Sigmoid colon (tissue), 7 donors: ENCODE data around the gene TMEM25. TPM values are rescaled to one million over a fixed set of nuclear protein-coding genes. Genes with fewer than 3 reads are reported as not detected.

Experiments used
- DNase-seq: peaks from one replicate; pipeline ENCODE4 v3.0.0-alpha.2; 2019
- H3K27ac ChIP-seq, 4 donors: fragments of 200-600 bp; sonication (generic); one replicate each; pipeline ENCODE4 v1.5.1; 2016 to 2019; ENCODE audit warnings: mild to moderate bottlenecking in 1 of 4
- H3K27me3 ChIP-seq, 3 donors: fragments of 200-600 bp; sonication (generic); one replicate each; pipeline ENCODE4 v1.5.1; 2019; ENCODE audit warnings: mild to moderate bottlenecking in 1 of 3
- H3K36me3 ChIP-seq, 4 donors: fragments of 200-600 bp; sonication (generic); one replicate each; pipeline ENCODE4 v1.5.1; 2016 to 2019
- H3K4me1 ChIP-seq, 4 donors: fragments of 200-600 bp; sonication (generic); one replicate each; pipeline ENCODE4 v1.5.1; 2017 to 2019
- H3K4me3 ChIP-seq, 4 donors: fragments of 200-600 bp; sonication (generic); one replicate each; pipeline ENCODE4 v1.5.1; 2017 to 2019; ENCODE audit warnings: mild to moderate bottlenecking in 2 of 4, moderate library complexity in 1 of 4
- H3K9me3 ChIP-seq, 4 donors: fragments of 200-600 bp in 3 of 4; sonication (generic) in 3 of 4; one replicate each; pipeline versions ENCODE4 v1.5.1 to v1.6.1; 2013 to 2019
- CTCF ChIP-seq, 4 experiments: fragments of 450-650 bp in 3 of 4; fragments of 200-600 bp in 1 of 4; IDR thresholded peaks; one replicate each; pipeline ENCODE4 v1.5.1; 2016 to 2019; ENCODE audit warnings: antibody characterized with exemption in 4 of 4, mild to moderate bottlenecking in 3 of 4, moderate library complexity in 2 of 4
- EP300 ChIP-seq, 4 donors: sonication (generic); formaldehyde crosslinking; IDR thresholded peaks; one replicate each; pipeline ENCODE4 v1.6.1; 2017; ENCODE audit warnings: antibody characterized with exemption in 4 of 4
- POLR2A ChIP-seq, 2 donors: fragments of 450-650 bp; IDR thresholded peaks; one replicate each; pipeline ENCODE4 v1.6.1; 2016; ENCODE audit warnings: antibody characterized with exemption in 2 of 2, mild to moderate bottlenecking in 2 of 2, moderate library complexity in 2 of 2
- POLR2AphosphoS5 ChIP-seq, 4 donors: sonication (generic); formaldehyde crosslinking; IDR thresholded peaks; one replicate each; pipeline ENCODE4 v1.6.1; 2017; ENCODE audit warnings: antibody characterized with exemption in 4 of 4
- WGBS, 2 donors: extraction: QIAGEN DNeasy Blood & Tissue Kit; methylation state at CpG; one replicate each; pipeline ENCODE4 v1.1.7; 2013; 5-methylcytosine and 5-hydroxymethylcytosine counted together
- intact Hi-C: fragments of 100-400 bp; cut with DNase I; formaldehyde crosslinking; loops from one replicate; pipeline ENCODE4 v1.15.1; 2023
- polyA plus RNA-seq, 3 donors: library from polyadenylated mRNA; stranded (reverse); fragments of 200-250 nt; gene quantifications; one replicate each; pipeline ENCODE4 v1.2.3, GENCODE V29; 2013
- total RNA-seq, 4 donors: library from RNA; depleted of rRNA; stranded (reverse); fragments of >200 nt; gene quantifications; one replicate each; pipeline ENCODE4 v1.1.0, GENCODE V29; 2016
- donor health status: healthy with polysubstance abuse.
- donor health status: Bipolar disorder and iron deficiency.
- donor health status: healthy.

The TMEM25 gene
- total and polyA plus RNA-seq, 7 donors: 2.5 to 35.2 (median 20.9) TPM

- Histone ChIP-seq H3K4me3 (no peak overlapping the region), H3K27me3 (no peaks in the 10 kb centered on the region), H3K4me1 (no peaks in the 10 kb centered on the region), H3K9me3 (no peaks in the 10 kb centered on the region), H3K27ac (no peak overlapping the region), H3K36me3 (peaks cover 23 to 90% (median 60%) of the 10 kb centered on the region in 4 donors)
- no peak for TF ChIP-seq CTCF (IDR thresholded peaks at IDR 0.05)
- no peak for TF ChIP-seq POLR2AphosphoS5 (IDR thresholded peaks at IDR 0.05)
- no peak for TF ChIP-seq EP300 (IDR thresholded peaks at IDR 0.05)
- TF ChIP-seq POLR2A (IDR thresholded peaks at IDR 0.05): no peak
- no peak for DNase-seq
- 70 to 88% methylated on average over 4 of the region's 4 CpGs for WGBS, 2 donors
- intact Hi-C loops: no loop called here
Measured at GRCh38 chr11:118491041-118491440, 40.0 kb upstream of the TMEM25 start.

- no peaks in the 10 kb centered on the region for H3K9me3 ChIP-seq
- peaks cover 44 to 100% (median 84%) of the 10 kb centered on the region in 4 donors for H3K36me3 ChIP-seq
- TF ChIP-seq POLR2A (IDR thresholded peaks at IDR 0.05) (no peak), CTCF (IDR thresholded peaks at IDR 0.05) (no peak), EP300 (IDR thresholded peaks at IDR 0.05) (no peak), POLR2AphosphoS5 (IDR thresholded peaks at IDR 0.05) (no peak)
- no peaks in the 10 kb centered on the region for H3K27me3 ChIP-seq
- no peak for DNase-seq
- no peak overlapping the region for H3K4me3 ChIP-seq
- 85 to 91% methylated on average over 4 of the region's 4 CpGs for WGBS, 2 donors
- intact Hi-C loops: no loop called here
- H3K27ac ChIP-seq: no peak overlapping the region
- no peaks in the 10 kb centered on the region for H3K4me1 ChIP-seq
Measured at GRCh38 chr11:118497831-118498230, 33.2 kb upstream of the TMEM25 start.

- WGBS, 2 donors: 49 to 80% methylated on average over 3 of the region's 3 CpGs
- peaks cover 42 to 100% (median 87%) of the 10 kb centered on the region in 4 donors for H3K36me3 ChIP-seq
- H3K27me3 ChIP-seq: no peaks in the 10 kb centered on the region
- H3K9me3 ChIP-seq: no peaks in the 10 kb centered on the region
- TF ChIP-seq CTCF (IDR thresholded peaks at IDR 0.05): no peak
- no peak for TF ChIP-seq POLR2A (IDR thresholded peaks at IDR 0.05)
- TF ChIP-seq EP300 (IDR thresholded peaks at IDR 0.05): no peak
- TF ChIP-seq POLR2AphosphoS5 (IDR thresholded peaks at IDR 0.05): no peak
- no peak for DNase-seq
- intact Hi-C loops: no loop called here
- no peak overlapping the region for H3K4me3 ChIP-seq
- no peak overlapping the region for H3K27ac ChIP-seq
- H3K4me1 ChIP-seq: no peaks in the 10 kb centered on the region
Measured at GRCh38 chr11:118503216-118503615, 27.8 kb upstream of the TMEM25 start.

- peaks cover 32 to 100% (median 71%) of the 10 kb centered on the region in 4 donors for H3K36me3 ChIP-seq
Measured at GRCh38 chr11:118511601-118512000, 19.4 kb upstream of the TMEM25 start.

More at GRCh38 chr11:118511601-118512000, 19.4 kb upstream of the TMEM25 start:
- Histone ChIP-seq H3K27me3 (no peaks in the 10 kb centered on the region), H3K4me1 (no peaks in the 10 kb centered on the region), H3K4me3 (no peak overlapping the region), H3K9me3 (no peaks in the 10 kb centered on the region), H3K27ac (no peak overlapping the region)
- no peak for DNase-seq
- WGBS, 2 donors: 90 to 95% methylated on average over 5 of the region's 5 CpGs
- intact Hi-C loops: no loop called here
- no peak for TF ChIP-seq EP300 (IDR thresholded peaks at IDR 0.05)
- TF ChIP-seq POLR2A (IDR thresholded peaks at IDR 0.05): no peak
- TF ChIP-seq CTCF (IDR thresholded peaks at IDR 0.05): no peak
- TF ChIP-seq POLR2AphosphoS5 (IDR thresholded peaks at IDR 0.05): no peak
